ENCODE results near the gene RPS6KA5. TPM values are rescaled to one million over a fixed set of nuclear protein-coding genes. Genes with fewer than 3 reads are reported as not detected.
"Not testable (repeated sequence)": the region's sequence is repeated elsewhere in the genome, so short reads cannot be mapped to it uniquely, and the experiment has no call there.

RPS6KA5 gene
- total and polyA plus RNA-seq, 7 experiments from 2014 or later: 17.7 to 43.5 (median 34.1) TPM

DNA sequence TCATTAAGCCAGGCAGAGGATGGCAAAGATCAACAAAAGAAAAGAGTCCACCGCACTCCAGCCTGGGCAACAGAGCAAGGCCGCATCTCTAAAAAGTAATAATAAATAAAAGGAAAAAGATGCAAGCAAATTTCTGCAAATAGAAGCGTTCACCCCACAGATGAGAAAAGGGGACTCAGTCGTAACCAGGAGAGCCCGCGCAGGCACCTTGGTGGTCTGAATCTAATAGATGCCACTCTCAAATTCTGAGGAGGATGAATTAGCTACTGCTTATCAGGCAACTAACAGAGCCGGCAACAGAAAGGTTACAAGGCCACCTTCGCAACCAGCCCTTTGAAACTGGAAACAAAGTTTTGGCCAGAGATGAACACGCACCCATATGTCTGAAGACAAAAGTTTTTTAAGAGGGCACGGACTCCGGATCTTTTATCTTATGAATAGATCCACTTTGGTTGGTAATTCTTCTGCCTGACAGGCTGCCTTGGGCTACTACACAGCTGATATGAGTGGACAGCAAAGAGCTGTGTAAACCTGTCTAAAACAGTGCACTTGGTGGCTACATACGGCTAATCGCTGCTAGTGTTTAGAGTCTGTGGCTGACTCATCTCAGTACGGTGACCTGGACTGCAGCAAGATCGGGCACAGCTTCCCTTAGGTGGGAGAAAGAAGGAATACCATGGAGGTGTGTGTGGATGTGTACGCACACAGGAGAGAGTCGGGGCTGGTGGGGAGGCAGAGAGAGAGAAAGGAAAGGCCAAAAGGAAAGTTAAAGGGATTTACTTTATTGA is 211.3 kb downstream of the RPS6KA5 start:
- no peak overlapping the region for H3K27ac ChIP-seq (ENCODE audit: low read depth, low read length)
- peaks cover 0 to 2% (median 0%) of the 10 kb centered on the region in 11 donors for H3K9me3 Mint-ChIP-seq
- intact Hi-C loops (cut with micrococcal nuclease): no loop called here
- DNase-seq: no peak
- CTCF ChIA-PET: no interaction called here
- H3K27me3 ChIP-seq (ENCODE audit: control insufficient read depth in 2 of 2, insufficient read depth in 2 of 2, low read length in 2 of 2): no peaks in the 10 kb centered on the region
- H3K4me3 ChIP-seq (ENCODE audit: low read length): no peak overlapping the region
- H3K9me3 ChIP-seq (ENCODE audit: control insufficient read depth in 2 of 3, low read length in 3 of 3): no peaks in the 10 kb centered on the region
- H3K4me1 Mint-ChIP-seq: no peaks in the 10 kb centered on the region
- H3K36me3 Mint-ChIP-seq: peaks cover 0 to 26% (median 7%) of the 10 kb centered on the region in 5 donors
- H3K4me1 ChIP-seq (ENCODE audit: control insufficient read depth in 2 of 2, insufficient read depth in 2 of 2, low read length in 2 of 2): no peaks in the 10 kb centered on the region
- H3K27me3 Mint-ChIP-seq: no peaks in the 10 kb centered on the region
- H3K36me3 ChIP-seq (ENCODE audit: control insufficient read depth in 2 of 3, insufficient read depth in 3 of 3, low read length in 3 of 3): peaks cover 0 to 6% (median 0%) of the 10 kb centered on the region in 3 experiments
- H3K27ac Mint-ChIP-seq: peak overlapping the region in 2 of 9 donors; percentile 38 to 58
- POLR2A ChIA-PET: no interaction called here
- H3K4me3 Mint-ChIP-seq: no peak overlapping the region
- no peak for ATAC-seq

- no peaks in the 10 kb centered on the region for H3K27me3 Mint-ChIP-seq
- no peak for ATAC-seq
- POLR2A ChIA-PET: no interaction called here
- H3K9me3 ChIP-seq (ENCODE audit: control insufficient read depth in 2 of 3, low read length in 3 of 3): no peaks in the 10 kb centered on the region
- H3K9me3 Mint-ChIP-seq: peaks cover 0 to 2% (median 0%) of the 10 kb centered on the region in 11 donors
- no peak overlapping the region for H3K4me3 ChIP-seq (ENCODE audit: low read length)
- H3K4me1 Mint-ChIP-seq: peaks cover 0 to 5% (median 3%) of the 10 kb centered on the region in 7 donors
- H3K27ac ChIP-seq (ENCODE audit: low read depth, low read length): no peak overlapping the region
- H3K27me3 ChIP-seq (ENCODE audit: control insufficient read depth in 2 of 2, insufficient read depth in 2 of 2, low read length in 2 of 2): no peaks in the 10 kb centered on the region
- H3K36me3 ChIP-seq (ENCODE audit: control insufficient read depth in 2 of 3, insufficient read depth in 3 of 3, low read length in 3 of 3): peaks cover 0 to 6% (median 0%) of the 10 kb centered on the region in 3 experiments
- no peak overlapping the region for H3K27ac Mint-ChIP-seq
- CTCF ChIA-PET: no interaction called here
- no peak overlapping the region for H3K4me3 Mint-ChIP-seq
- H3K4me1 ChIP-seq (ENCODE audit: control insufficient read depth in 2 of 2, insufficient read depth in 2 of 2, low read length in 2 of 2): no peaks in the 10 kb centered on the region
- peaks cover 0 to 26% (median 7%) of the 10 kb centered on the region in 5 donors for H3K36me3 Mint-ChIP-seq
- DNase-seq: no peak
- intact Hi-C loops (cut with micrococcal nuclease): no loop called here
Measured at GRCh38 chr14:90846511-90846910, 213.9 kb downstream of the RPS6KA5 start.

- ChIA-PET POLR2A (interaction anchor here (0.9 kb wide), 1 partner anchor 28 kb away, joined by 3 read pairs; no protein-coding TSS in a partner anchor), CTCF (interaction anchor here (0.7 kb wide), 1 partner anchor 124 kb away, joined by 3 read pairs; no protein-coding TSS in a partner anchor)
- intact Hi-C loops (cut with micrococcal nuclease): no loop called here
- Mint-ChIP-seq H3K4me3 (no peak overlapping the region), H3K36me3 (peaks cover 0 to 24% (median 12%) of the 10 kb centered on the region in 5 donors), H3K9me3 (peaks cover 0 to 2% (median 0%) of the 10 kb centered on the region in 11 donors), H3K4me1 (peaks cover 0 to 6% (median 3%) of the 10 kb centered on the region in 7 donors), H3K27ac (peak overlapping the region in 1 of 9 donors; percentile 38), H3K27me3 (peaks cover 0 to 6% (median 0%) of the 10 kb centered on the region in 5 donors)
- Histone ChIP-seq H3K27me3 (ENCODE audit: control insufficient read depth in 2 of 2, insufficient read depth in 2 of 2, low read length in 2 of 2) (no peaks in the 10 kb centered on the region), H3K27ac (ENCODE audit: low read depth, low read length) (no peak overlapping the region), H3K9me3 (ENCODE audit: control insufficient read depth in 2 of 3, low read length in 3 of 3) (no peaks in the 10 kb centered on the region), H3K4me1 (ENCODE audit: control insufficient read depth in 2 of 2, insufficient read depth in 2 of 2, low read length in 2 of 2) (no peaks in the 10 kb centered on the region), H3K4me3 (ENCODE audit: low read length) (no peak overlapping the region), H3K36me3 (ENCODE audit: control insufficient read depth in 2 of 3, insufficient read depth in 3 of 3, low read length in 3 of 3) (peaks cover 0 to 6% (median 0%) of the 10 kb centered on the region in 3 experiments)
- no peak for DNase-seq
- ATAC-seq: no peak
Measured at GRCh38 chr14:90844321-90844720, 216.1 kb downstream of the RPS6KA5 start.

DNA sequence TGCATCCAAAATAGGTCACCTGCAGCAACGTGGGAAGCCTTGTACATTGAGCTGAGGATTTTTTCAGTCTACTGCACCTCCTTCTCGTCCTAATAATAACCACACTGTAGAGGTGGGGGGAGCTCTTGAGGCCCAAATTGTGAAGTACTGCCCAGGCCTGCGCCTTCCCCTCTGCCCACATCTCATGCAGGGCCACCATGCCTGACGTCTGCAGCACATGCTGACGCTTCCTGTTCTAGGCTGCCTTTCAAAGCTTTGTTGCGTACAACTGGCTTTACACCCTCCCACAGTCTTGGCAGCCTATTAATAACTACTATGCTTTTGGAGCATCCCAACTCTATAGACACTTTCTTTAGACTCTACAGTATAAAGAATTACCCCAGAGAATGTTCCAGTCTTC is 217.7 kb downstream of the RPS6KA5 start:
- H3K27ac Mint-ChIP-seq: peak overlapping the region in 1 of 9 donors; percentile 14
- Histone ChIP-seq H3K4me3 (ENCODE audit: low read length) (no peak overlapping the region), H3K27ac (ENCODE audit: low read depth, low read length) (no peak overlapping the region), H3K4me1 (ENCODE audit: control insufficient read depth in 2 of 2, insufficient read depth in 2 of 2, low read length in 2 of 2) (no peaks in the 10 kb centered on the region), H3K9me3 (ENCODE audit: control insufficient read depth in 2 of 3, low read length in 3 of 3) (no peaks in the 10 kb centered on the region), H3K36me3 (ENCODE audit: control insufficient read depth in 2 of 3, insufficient read depth in 3 of 3, low read length in 3 of 3) (peaks cover 0 to 6% (median 0%) of the 10 kb centered on the region in 3 experiments), H3K27me3 (ENCODE audit: control insufficient read depth in 2 of 2, insufficient read depth in 2 of 2, low read length in 2 of 2) (no peaks in the 10 kb centered on the region)
- intact Hi-C loops (cut with micrococcal nuclease): no loop called here
- ATAC-seq: peak; percentile 61
- H3K27me3 Mint-ChIP-seq: peaks cover 0 to 10% (median 0%) of the 10 kb centered on the region in 5 donors
- POLR2A ChIA-PET: no interaction called here
- H3K9me3 Mint-ChIP-seq: peaks cover 0 to 2% (median 0%) of the 10 kb centered on the region in 11 donors
- no peak overlapping the region for H3K4me3 Mint-ChIP-seq
- DNase-seq: peak in 1 of 9 donors; percentile 8
- H3K4me1 Mint-ChIP-seq: peaks cover 0 to 10% (median 3%) of the 10 kb centered on the region in 7 donors
- H3K36me3 Mint-ChIP-seq: peaks cover 0 to 21% (median 13%) of the 10 kb centered on the region in 5 donors
- CTCF ChIA-PET: no interaction called here

GRCh38 chr14:90840667-90841066 is 219.8 kb downstream of the RPS6KA5 start:
- H3K9me3 Mint-ChIP-seq; DNase-seq; CTCF ChIA-PET; H3K4me3 Mint-ChIP-seq; H3K9me3 ChIP-seq (ENCODE audit: control insufficient read depth in 2 of 3, low read length in 3 of 3); H3K4me1 ChIP-seq (ENCODE audit: control insufficient read depth in 2 of 2, insufficient read depth in 2 of 2, low read length in 2 of 2); ATAC-seq; H3K27me3 ChIP-seq (ENCODE audit: control insufficient read depth in 2 of 2, insufficient read depth in 2 of 2, low read length in 2 of 2); POLR2A ChIA-PET; intact Hi-C loops (cut with micrococcal nuclease); H3K27ac ChIP-seq (ENCODE audit: low read depth, low read length); H3K36me3 ChIP-seq (ENCODE audit: control insufficient read depth in 2 of 3, insufficient read depth in 3 of 3, low read length in 3 of 3); H3K36me3 Mint-ChIP-seq; H3K4me3 ChIP-seq (ENCODE audit: low read length): not testable (repeated sequence)
- Mint-ChIP-seq H3K27me3 (peaks cover 0 to 18% (median 0%) of the 10 kb centered on the region in 5 donors), H3K27ac (peak overlapping the region in 1 of 9 donors; percentile 52), H3K4me1 (peaks cover 7 to 31% (median 14%) of the 10 kb centered on the region in 7 donors)

- no peak overlapping the region for H3K27ac ChIP-seq (ENCODE audit: low read depth, low read length)
- no peak for DNase-seq
- Mint-ChIP-seq H3K27ac (peak overlapping the region in 1 of 9 donors; percentile 6), H3K4me1 (peaks cover 8 to 34% (median 16%) of the 10 kb centered on the region in 7 donors), H3K4me3 (no peak overlapping the region), H3K36me3 (peaks cover 0 to 7% (median 0%) of the 10 kb centered on the region in 5 donors), H3K9me3 (peaks cover 0 to 2% (median 0%) of the 10 kb centered on the region in 11 donors), H3K27me3 (peaks cover 0 to 20% (median 0%) of the 10 kb centered on the region in 5 donors)
- CTCF ChIA-PET: no interaction called here
- no peaks in the 10 kb centered on the region for H3K9me3 ChIP-seq (ENCODE audit: control insufficient read depth in 2 of 3, low read length in 3 of 3)
- H3K4me1 ChIP-seq (ENCODE audit: control insufficient read depth in 2 of 2, insufficient read depth in 2 of 2, low read length in 2 of 2): peaks cover 4 to 9% of the 10 kb centered on the region in 2 donors
- H3K27me3 ChIP-seq (ENCODE audit: control insufficient read depth in 2 of 2, insufficient read depth in 2 of 2, low read length in 2 of 2): no peaks in the 10 kb centered on the region
- no peak overlapping the region for H3K4me3 ChIP-seq (ENCODE audit: low read length)
- ATAC-seq: no peak
- intact Hi-C loops (cut with micrococcal nuclease): no loop called here
- POLR2A ChIA-PET: no interaction called here
- no peaks in the 10 kb centered on the region for H3K36me3 ChIP-seq (ENCODE audit: control insufficient read depth in 2 of 3, insufficient read depth in 3 of 3, low read length in 3 of 3)
Measured at GRCh38 chr14:90839889-90840266, 220.6 kb downstream of the RPS6KA5 start.

Data from naive thymus-derived CD4-positive, alpha-beta T cell (primary cell).